GM18907 (cell line): Measurements from ENCODE around the gene SPPL2C.

ENCODE experiments used
- ATAC-seq: cut with Tn5 transposase; IDR thresholded peaks from one replicate; pipeline ENCODE4 v1.9.1; 2021; ENCODE audit warnings: mild to moderate bottlenecking, moderate library complexity; ENCODE audit not compliant: unreplicated experiment

Gene SPPL2C, protein sequence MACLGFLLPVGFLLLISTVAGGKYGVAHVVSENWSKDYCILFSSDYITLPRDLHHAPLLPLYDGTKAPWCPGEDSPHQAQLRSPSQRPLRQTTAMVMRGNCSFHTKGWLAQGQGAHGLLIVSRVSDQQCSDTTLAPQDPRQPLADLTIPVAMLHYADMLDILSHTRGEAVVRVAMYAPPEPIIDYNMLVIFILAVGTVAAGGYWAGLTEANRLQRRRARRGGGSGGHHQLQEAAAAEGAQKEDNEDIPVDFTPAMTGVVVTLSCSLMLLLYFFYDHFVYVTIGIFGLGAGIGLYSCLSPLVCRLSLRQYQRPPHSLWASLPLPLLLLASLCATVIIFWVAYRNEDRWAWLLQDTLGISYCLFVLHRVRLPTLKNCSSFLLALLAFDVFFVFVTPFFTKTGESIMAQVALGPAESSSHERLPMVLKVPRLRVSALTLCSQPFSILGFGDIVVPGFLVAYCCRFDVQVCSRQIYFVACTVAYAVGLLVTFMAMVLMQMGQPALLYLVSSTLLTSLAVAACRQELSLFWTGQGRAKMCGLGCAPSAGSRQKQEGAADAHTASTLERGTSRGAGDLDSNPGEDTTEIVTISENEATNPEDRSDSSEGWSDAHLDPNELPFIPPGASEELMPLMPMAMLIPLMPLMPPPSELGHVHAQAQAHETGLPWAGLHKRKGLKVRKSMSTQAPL

GRCh38 chr17:45844695-45845375 is at the start of gene SPPL2C:
Gene SPPL2C (plus strand): TSS chr17:45844881. CDS start chr17:45844907, 26 bp downstream.
- ATAC-seq: no peak

DNA sequence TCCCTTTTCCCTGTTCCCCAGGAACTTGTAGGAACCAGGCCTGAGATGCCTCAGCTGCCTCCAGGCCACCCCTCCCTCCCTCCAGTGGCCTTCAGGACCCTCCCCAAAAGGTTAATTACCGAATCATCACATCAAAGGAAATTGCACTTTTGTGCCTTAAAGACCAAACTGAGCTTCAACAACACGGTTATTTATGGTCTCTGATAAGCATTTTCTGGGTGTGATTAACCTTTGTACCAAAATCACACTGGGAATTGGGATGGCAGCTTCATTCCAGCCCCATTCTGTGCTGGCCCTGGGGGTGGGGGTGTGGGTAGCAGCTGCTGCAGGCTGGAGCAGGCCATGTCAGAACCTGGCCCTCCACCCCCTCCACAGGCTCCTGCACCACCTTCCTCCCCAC is 43.9 kb upstream of the SPPL2C start:
- no peak for ATAC-seq

DNA sequence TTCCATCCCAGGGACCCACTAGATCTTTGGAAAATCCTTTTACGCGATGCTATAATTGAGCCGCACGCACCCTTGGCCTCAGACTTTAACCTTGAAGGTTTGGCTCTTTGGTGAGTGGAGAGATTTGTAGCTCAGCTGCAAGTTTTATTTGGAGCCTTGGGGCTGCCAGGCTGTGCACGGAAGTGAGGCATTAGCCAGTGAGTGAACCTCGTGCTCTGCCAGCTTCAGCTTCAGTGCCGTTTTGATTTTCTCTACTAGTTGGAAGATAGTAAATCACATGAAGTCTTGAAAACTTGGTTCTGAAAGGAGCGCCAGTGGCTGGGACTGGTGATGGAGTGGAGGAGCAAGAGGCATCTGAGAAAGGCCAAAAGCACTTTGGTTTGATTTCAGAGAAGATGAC is 43.3 kb upstream of the SPPL2C start:
- no peak for ATAC-seq

DNA sequence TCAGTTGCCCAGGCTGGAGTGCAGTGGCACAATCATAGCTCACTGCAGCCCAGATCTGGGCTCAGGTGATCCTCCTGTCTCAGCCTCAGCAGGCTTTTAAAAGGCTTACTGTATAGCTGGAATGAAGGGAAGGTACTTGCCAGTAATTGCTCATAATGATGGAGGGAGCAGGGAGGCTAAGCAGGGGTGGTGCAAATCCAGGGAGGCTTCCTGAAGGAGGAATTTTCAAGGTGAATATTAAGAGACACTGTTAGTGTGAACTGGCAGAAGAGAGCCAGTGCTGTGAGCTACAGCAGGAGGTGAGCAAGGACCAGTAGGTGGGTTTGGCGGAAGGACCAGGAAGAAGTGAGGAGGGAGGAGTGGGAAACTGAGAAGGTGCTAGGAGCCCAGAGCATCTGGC is 35.8 kb upstream of the SPPL2C start:
- no peak for ATAC-seq

DNA sequence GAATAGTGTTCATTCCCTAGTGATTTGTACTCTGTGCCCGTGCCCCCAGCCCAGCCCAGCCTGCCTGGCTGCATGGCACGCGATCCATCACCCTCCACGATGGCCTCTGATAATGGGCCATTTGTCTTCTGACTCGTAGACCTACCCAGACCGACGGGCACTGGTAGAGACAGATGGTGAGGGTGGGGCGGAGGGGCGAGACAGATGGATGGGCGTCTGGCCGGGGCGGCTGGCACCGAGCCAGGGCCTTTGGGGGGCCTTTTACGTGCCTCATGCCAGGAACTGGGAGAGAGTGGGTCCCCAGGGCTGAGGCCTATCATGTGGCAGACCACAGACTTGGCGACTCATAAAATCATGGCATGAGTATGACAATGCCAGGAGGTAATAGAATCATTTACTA is 35.2 kb upstream of the SPPL2C start:
- no peak for ATAC-seq

GRCh38 chr17:45812102-45812501 is 32.6 kb upstream of the SPPL2C start:
- no peak for ATAC-seq

GRCh38 chr17:45813048-45813725 is 31.5 kb upstream of the SPPL2C start:
- no peak for ATAC-seq

DNA sequence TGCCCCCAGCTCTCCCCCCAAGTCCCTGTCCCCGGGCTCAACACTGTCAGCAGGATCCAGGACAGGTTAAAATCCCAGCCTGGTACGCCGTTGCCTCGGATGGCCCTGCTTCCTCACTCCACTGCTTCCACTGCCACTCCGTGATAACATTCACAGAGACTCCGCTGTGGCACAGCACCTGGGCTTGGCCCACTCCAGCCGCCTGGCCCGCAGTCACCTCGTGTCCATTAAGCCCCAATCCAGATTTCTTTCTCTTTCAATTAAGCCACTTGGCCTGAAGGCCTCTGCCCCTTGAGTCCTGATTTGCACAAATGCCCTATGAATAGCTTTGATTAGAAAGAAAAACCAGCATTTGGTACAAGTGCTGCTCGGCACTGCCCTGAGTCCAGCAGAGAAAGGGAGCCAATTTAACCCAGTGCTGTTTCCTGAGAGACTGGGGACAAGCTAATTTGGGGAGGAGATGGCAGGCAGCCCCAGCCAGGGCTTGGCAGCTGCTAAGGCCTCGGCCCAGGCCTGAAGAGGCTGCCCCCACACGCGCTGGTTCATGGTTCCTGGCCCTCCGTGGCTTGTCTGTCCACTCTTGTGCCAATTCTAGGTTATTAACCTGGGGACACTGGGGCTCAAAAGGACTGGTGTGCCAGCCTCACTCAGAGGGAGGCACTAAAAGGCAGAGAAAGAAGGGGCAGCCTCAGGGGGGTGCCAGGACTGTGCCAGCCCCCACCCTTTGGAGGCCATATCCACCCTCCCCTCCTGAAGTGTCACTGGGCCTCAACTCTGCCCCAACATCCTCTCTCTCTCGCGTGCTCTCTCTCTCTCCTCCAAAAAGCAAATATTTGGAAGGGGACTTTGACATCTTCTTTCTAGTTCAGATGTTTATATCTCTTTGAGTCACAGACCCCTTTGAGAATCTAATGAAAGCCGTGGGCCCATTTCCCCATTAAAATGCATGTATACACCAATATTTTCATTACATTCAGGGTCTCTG is 29.8 kb upstream of the SPPL2C start:
- ATAC-seq: no peak

- no peak for ATAC-seq
Measured at GRCh38 chr17:45815752-45816151, 28.9 kb upstream of the SPPL2C start.

DNA sequence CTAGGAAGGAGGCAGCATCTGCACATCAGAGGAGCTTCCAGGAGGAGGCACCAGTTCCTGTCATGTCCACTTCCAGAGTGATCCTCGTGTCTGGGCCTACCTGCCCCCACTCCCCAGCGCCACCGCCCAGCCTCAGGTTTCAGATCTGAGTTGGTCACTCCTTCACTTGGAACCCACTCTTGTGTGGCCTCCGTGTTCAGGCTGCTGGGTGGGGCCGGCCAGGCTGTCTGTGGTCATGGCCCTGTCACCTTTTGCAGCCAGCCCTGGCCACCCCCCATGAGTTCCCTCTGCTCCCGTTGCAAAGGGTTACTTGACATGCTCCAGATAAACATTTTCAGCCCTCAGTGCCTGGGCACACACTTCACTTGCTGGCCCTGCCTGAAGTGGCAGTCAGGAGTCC is 26.6 kb upstream of the SPPL2C start:
- no peak for ATAC-seq

- ATAC-seq: no peak
Measured at GRCh38 chr17:45818699-45819098, 26.0 kb upstream of the SPPL2C start.

GRCh38 chr17:45819632-45820031 is 25.0 kb upstream of the SPPL2C start:
- ATAC-seq: no peak

GRCh38 chr17:45820052-45820780 is 24.5 kb upstream of the SPPL2C start:
- no peak for ATAC-seq

- ATAC-seq: no peak
Measured at GRCh38 chr17:45821147-45821546, 23.5 kb upstream of the SPPL2C start.

DNA sequence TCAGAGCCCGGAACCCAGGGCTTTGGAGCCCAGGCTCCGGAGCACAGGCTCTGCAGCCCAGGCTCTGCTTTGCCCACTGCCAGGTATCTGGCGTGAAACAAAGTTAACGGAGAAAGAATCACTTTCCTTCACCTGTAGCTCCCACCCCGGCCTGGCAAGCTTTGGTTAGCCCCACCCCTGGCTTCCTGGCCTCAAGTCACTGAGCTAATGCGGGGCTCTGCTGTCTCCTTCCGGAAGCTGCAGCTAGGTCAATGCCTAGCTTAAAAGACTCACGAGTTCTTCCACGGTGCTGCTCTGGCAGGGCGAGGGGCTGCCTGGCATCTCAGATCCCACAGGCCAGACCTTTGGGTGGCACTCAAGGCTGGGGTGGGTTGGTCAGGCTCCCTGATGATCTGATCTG is 21.1 kb upstream of the SPPL2C start:
- no peak for ATAC-seq

DNA sequence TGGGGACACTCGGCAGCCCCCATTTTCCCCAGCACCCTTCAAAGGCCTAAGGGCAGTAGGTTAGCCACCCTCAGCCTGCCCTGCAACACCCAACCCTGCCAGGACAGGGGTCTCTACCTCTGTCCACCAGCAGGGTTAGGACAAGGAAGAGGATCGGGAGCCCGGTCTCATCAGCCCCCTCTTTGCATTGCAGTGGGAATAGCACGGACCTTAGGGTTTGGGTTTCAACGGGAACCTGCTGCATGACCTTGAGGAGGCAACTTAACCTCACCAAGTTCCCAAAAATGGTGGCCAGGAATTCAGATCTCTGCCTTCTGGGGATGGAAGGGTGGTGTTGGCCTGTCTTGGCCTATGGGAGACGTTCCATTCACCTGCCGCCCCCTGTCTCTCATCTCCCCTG is 20.2 kb upstream of the SPPL2C start:
- ATAC-seq: no peak

DNA sequence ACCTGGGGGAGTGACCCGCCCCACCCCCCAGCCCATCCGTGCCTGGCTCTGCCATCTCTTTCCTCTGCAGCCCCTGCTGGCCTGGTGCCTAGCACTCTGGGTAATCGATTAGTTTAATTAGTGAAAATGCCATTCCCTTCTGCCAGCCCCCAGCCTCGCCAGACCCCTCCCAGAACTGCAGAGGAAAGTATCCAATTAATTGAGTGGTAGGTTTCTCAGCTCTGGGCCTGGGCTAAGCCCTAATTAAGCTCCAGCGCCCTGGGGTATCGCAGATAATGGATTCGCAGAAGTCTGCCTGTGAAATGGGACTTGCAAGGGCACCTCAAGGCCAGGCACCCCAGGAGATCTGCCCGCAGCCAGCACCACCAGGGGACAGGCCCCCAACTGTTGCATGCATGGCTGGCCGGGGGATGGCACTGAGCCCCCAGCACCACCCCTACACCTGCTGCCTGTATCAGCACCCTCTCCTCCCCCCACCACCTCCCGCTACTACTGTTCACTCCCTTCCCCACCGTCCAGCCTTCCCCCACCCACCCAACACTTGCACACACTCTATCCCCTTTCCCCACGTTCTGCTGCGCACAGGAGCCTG is 19.7 kb upstream of the SPPL2C start:
- ATAC-seq: no peak

- no peak for ATAC-seq
Measured at GRCh38 chr17:45825792-45826191, 18.9 kb upstream of the SPPL2C start.
